Measurements from ENCODE around the gene GTF2F1.

The GTF2F1 gene

DNA sequence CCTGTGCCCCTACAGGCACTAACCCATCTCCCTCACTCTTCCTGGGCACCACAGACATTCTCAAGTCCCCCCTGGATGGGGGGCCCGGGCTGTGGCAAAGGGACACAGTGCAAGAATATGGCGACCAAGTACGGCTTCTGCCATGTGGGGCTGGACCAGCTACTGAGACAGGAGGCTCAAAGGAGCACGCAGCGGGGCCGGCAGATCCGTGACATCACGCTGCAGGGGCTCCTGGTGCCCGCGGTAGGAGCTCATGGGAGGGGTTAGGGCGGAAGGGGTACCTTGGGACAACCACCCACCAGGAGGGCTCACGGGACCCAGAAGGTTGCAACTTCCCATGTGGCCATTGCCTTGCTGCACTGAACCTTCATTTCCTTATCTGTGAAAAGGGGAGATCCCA, 3.3 kb upstream of the GTF2F1 start:
- ChIA-PET CTCF (no interaction called here), POLR2A (ENCODE audit: low non-redundant PET) (no interaction called here)
- DNase-seq (ENCODE audit: low spot score), result no peak
- TF ChIP-seq, protein P1, sequence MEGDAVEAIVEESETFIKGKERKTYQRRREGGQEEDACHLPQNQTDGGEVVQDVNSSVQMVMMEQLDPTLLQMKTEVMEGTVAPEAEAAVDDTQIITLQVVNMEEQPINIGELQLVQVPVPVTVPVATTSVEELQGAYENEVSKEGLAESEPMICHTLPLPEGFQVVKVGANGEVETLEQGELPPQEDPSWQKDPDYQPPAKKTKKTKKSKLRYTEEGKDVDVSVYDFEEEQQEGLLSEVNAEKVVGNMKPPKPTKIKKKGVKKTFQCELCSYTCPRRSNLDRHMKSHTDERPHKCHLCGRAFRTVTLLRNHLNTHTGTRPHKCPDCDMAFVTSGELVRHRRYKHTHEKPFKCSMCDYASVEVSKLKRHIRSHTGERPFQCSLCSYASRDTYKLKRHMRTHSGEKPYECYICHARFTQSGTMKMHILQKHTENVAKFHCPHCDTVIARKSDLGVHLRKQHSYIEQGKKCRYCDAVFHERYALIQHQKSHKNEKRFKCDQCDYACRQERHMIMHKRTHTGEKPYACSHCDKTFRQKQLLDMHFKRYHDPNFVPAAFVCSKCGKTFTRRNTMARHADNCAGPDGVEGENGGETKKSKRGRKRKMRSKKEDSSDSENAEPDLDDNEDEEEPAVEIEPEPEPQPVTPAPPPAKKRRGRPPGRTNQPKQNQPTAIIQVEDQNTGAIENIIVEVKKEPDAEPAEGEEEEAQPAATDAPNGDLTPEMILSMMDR (conservative IDR thresholded peaks at IDR 0.05; ENCODE audit: low read depth), result no peak
- no peak overlapping the region for H3K27ac ChIP-seq

- ChIA-PET POLR2A (ENCODE audit: low non-redundant PET) (no interaction called here), CTCF (interaction anchor here (0.6 kb wide), 1 partner anchor 68 kb away, joined by 3 read pairs; no protein-coding TSS in a partner anchor)
- TF ChIP-seq, protein P1 (conservative IDR thresholded peaks at IDR 0.05; ENCODE audit: low read depth), result no peak
- DNase-seq (ENCODE audit: low spot score), result no peak
- no peak overlapping the region for H3K27ac ChIP-seq
Measured at GRCh38 chr19:6394831-6395230, 1.9 kb upstream of the GTF2F1 start.

DNA sequence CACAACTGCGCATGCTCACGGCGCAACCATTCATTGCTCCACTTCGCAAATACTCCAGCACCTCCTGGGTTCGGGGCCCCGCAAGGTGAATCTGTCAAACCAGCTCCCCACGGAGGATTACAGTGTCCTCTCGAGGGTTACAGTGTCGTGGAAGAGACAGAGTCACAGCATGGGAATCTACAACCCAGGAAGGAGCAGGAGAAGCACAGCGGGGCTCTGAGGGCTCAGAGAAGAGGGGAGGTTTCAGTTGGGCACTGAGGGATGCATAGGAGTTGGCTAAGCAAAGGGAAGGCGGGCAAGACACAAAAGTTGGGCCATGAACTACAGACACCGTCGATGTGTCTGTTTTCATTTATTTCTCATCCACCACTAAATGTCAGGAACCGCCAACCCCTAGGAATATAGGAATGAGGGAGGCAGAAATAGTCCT, 1.0 kb upstream of the GTF2F1 start:
- no peak for DNase-seq (ENCODE audit: low spot score)
- POLR2A ChIA-PET (ENCODE audit: low non-redundant PET), result no interaction called here
- TF ChIP-seq, protein P1 (conservative IDR thresholded peaks at IDR 0.05; ENCODE audit: low read depth), result no peak
- CTCF ChIA-PET, result interaction anchor here (0.6 kb wide), 1 partner anchor 67 kb away, joined by 3 read pairs; no protein-coding TSS in a partner anchor
- peak overlapping the region; percentile 88 for H3K27ac ChIP-seq

- TF ChIP-seq, protein P1 (conservative IDR thresholded peaks at IDR 0.05; ENCODE audit: low read depth), result no peak
Measured at GRCh38 chr19:6392221-6393073, 517 bp downstream of the GTF2F1 start.

DNA sequence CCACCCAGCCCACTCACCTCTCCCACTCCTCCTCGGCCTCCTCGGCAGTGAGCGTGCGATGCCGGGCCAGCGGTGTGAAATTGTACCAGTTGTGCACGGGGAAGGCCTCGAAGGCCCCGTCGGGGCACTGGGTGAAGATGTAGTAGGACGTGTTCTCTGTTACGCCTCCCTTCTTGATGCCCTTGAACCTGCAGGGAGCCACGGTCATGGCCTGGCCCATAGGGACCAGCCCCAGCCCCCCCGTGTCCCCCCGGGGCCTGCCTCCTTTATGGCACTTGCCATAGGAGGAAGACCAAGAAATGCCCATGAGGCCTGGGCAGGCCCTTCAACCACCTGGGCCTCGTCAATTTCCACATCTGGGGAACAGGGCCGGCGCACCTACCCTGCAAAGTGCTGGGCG, 5.6 kb downstream of the GTF2F1 start:
- POLR2A ChIA-PET (ENCODE audit: low non-redundant PET), result no interaction called here

More at GRCh38 chr19:6392221-6393073, 517 bp downstream of the GTF2F1 start:
- CTCF ChIA-PET, result interaction anchor here (0.6 to 0.7 kb wide), 3 partner anchors 13 to 599 kb away, joined by 3 read pairs; no protein-coding TSS in a partner anchor
- POLR2A ChIA-PET (ENCODE audit: low non-redundant PET), result no interaction called here
- DNase-seq (ENCODE audit: low spot score), result no peak
- peak overlapping the region; percentile 88 for H3K27ac ChIP-seq

GRCh38 chr19:6384381-6384780, 8.6 kb downstream of the GTF2F1 start:
- POLR2A ChIA-PET (ENCODE audit: low non-redundant PET), result interaction anchor here (0.7 kb wide), 1 partner anchor 139 kb away, joined by 4 read pairs; no protein-coding TSS in a partner anchor
- CTCF ChIA-PET, result no interaction called here

More for the DNA sequence above, 5.6 kb downstream of the GTF2F1 start:
- TF ChIP-seq, protein P1 (conservative IDR thresholded peaks at IDR 0.05; ENCODE audit: low read depth), result no peak
- CTCF ChIA-PET, result no interaction called here
- no peak for DNase-seq (ENCODE audit: low spot score)
- no peak overlapping the region for H3K27ac ChIP-seq

More at GRCh38 chr19:6384381-6384780, 8.6 kb downstream of the GTF2F1 start:
- TF ChIP-seq, protein P1 (conservative IDR thresholded peaks at IDR 0.05; ENCODE audit: low read depth), result no peak
- no peak for DNase-seq (ENCODE audit: low spot score)
- H3K27ac ChIP-seq, result peak overlapping the region; percentile 18; the same call in 1 of the 2 replicates
